HG03571 (cell line): Measurements from ENCODE around the gene UBALD2.
A peak's percentile ranks its signal among the peaks of the same experiment; 100 is the strongest.
"Not testable (repeated sequence)": the region's sequence is repeated elsewhere in the genome, so short reads cannot be mapped to it uniquely, and the experiment has no call there.

Experiments used
- ATAC-seq: cut with Tn5 transposase; IDR thresholded peaks from one replicate; pipeline ENCODE4 v1.9.1; 2021; ENCODE audit not compliant: unreplicated experiment

Gene UBALD2

GRCh38 chr17:76265624-76266243 lies 586 bp downstream of the UBALD2 start:
- ATAC-seq: no peak

GRCh38 chr17:76266244-76266938 lies 1.2 kb downstream of the UBALD2 start:
- no peak for ATAC-seq

GRCh38 chr17:76267051-76267576 lies 2.0 kb downstream of the UBALD2 start:
- no peak for ATAC-seq

GRCh38 chr17:76267581-76268001 lies 2.4 kb downstream of the UBALD2 start:
- ATAC-seq: not testable (repeated sequence)

- no peak for ATAC-seq
These were observed 3.0 kb downstream of the UBALD2 start for GRCh38 chr17:76268015-76268749.

GRCh38 chr17:76268991-76269981 lies 4.1 kb downstream of the UBALD2 start:
- no peak for ATAC-seq

- ATAC-seq: no peak
These were observed 5.0 kb downstream of the UBALD2 start for GRCh38 chr17:76270127-76270592.

GRCh38 chr17:76270770-76271668 lies 5.9 kb downstream of the UBALD2 start:
- ATAC-seq: no peak

GRCh38 chr17:76271669-76272540 lies 6.8 kb downstream of the UBALD2 start:
- ATAC-seq: peak; percentile 38

GRCh38 chr17:76272541-76273444 lies 7.6 kb downstream of the UBALD2 start:
- peak; percentile 9 for ATAC-seq

GRCh38 chr17:76273445-76274111 lies 8.4 kb downstream of the UBALD2 start:
- ATAC-seq: no peak

- ATAC-seq: no peak
These were observed 9.2 kb downstream of the UBALD2 start for GRCh38 chr17:76274112-76274956.

- ATAC-seq: no peak
These were observed 10.4 kb downstream of the UBALD2 start for GRCh38 chr17:76275382-76276068.

- ATAC-seq: no peak
These were observed 10.9 kb downstream of the UBALD2 start for GRCh38 chr17:76276069-76276431.

GRCh38 chr17:76276461-76277299 lies 11.5 kb downstream of the UBALD2 start:
- ATAC-seq: no peak
